Urothelium cell line (cell line): ENCODE measurements around the gene DENND1A.

Source experiments
- DNase-seq: peaks from one replicate; pipeline ENCODE4 v3.0.0; 2011; ENCODE audit warnings: low spot score, mixed read lengths
- FAIRE-seq: peaks from 2 replicates; lab custom pipeline; 2011; peaks lifted over from hg19 to GRCh38; lab: Jason Lieb, UNC

Gene DENND1A

GRCh38 chr9:123480791-123481190, 449.1 kb downstream of the DENND1A start:
- FAIRE-seq (no peak), DNase-seq (no peak)

- no peak for FAIRE-seq
- DNase-seq: no peak
Measured at GRCh38 chr9:123480096-123480495, 449.8 kb downstream of the DENND1A start.

- DNase-seq (no peak), FAIRE-seq (no peak)
Measured at GRCh38 chr9:123478967-123479602, 450.8 kb downstream of the DENND1A start.

GRCh38 chr9:123478160-123478559, 451.8 kb downstream of the DENND1A start:
- DNase-seq: no peak
- no peak for FAIRE-seq

GRCh38 chr9:123475407-123475806, 454.5 kb downstream of the DENND1A start:
- DNase-seq: no peak
- FAIRE-seq: no peak

GRCh38 chr9:123472862-123473614, 456.9 kb downstream of the DENND1A start:
- no peak for FAIRE-seq

GRCh38 chr9:123471843-123472570, 457.9 kb downstream of the DENND1A start:
- no peak for DNase-seq
- FAIRE-seq: no peak

More at GRCh38 chr9:123472862-123473614, 456.9 kb downstream of the DENND1A start:
- DNase-seq: no peak

- FAIRE-seq (no peak), DNase-seq (no peak)
Measured at GRCh38 chr9:123470991-123471770, 458.7 kb downstream of the DENND1A start.

- DNase-seq: no peak
- no peak for FAIRE-seq
Measured at GRCh38 chr9:123470121-123470782, 459.7 kb downstream of the DENND1A start.

- FAIRE-seq (no peak), DNase-seq (no peak)
Measured at GRCh38 chr9:123469282-123469681, 460.6 kb downstream of the DENND1A start.

GRCh38 chr9:123468541-123468940, 461.4 kb downstream of the DENND1A start:
- DNase-seq (no peak), FAIRE-seq (no peak)

- no peak for DNase-seq
- FAIRE-seq: no peak
Measured at GRCh38 chr9:123465304-123465703, 464.6 kb downstream of the DENND1A start.

GRCh38 chr9:123460091-123460490, 469.8 kb downstream of the DENND1A start:
- DNase-seq (no peak), FAIRE-seq (no peak)

- DNase-seq (no peak), FAIRE-seq (no peak)
Measured at GRCh38 chr9:123457583-123457982, 472.3 kb downstream of the DENND1A start.

- no peak for FAIRE-seq
Measured at GRCh38 chr9:123456011-123456410, 473.9 kb downstream of the DENND1A start.

GRCh38 chr9:123455187-123455586, 474.7 kb downstream of the DENND1A start:
- FAIRE-seq (no peak), DNase-seq (no peak)

More at GRCh38 chr9:123456011-123456410, 473.9 kb downstream of the DENND1A start:
- DNase-seq: no peak

- DNase-seq: no peak
- no peak for FAIRE-seq
Measured at GRCh38 chr9:123454361-123454760, 475.6 kb downstream of the DENND1A start.

- FAIRE-seq: no peak
- no peak for DNase-seq
Measured at GRCh38 chr9:123453831-123454321, 476.1 kb downstream of the DENND1A start.

- DNase-seq (no peak), FAIRE-seq (no peak)
Measured at GRCh38 chr9:123453076-123453667, 476.8 kb downstream of the DENND1A start.

GRCh38 chr9:123450996-123451395, 478.9 kb downstream of the DENND1A start:
- FAIRE-seq (no peak), DNase-seq (no peak)
